Stimulated activated CD4-positive, alpha-beta T cell treated with anti-CD3 and anti-CD28 coated beads, TNF-alpha, amount 100 ng/mL, for 48 hours (primary cell): ENCODE results near the gene MPPE1.
"Not testable (repeated sequence)": the region's sequence is repeated elsewhere in the genome, so short reads cannot be mapped to it uniquely, and the experiment has no call there.

Experiments used
- DNase-seq, 3 donors: peaks; one replicate each; pipeline ENCODE4 v3.0.0-alpha.2; 2020; ENCODE audit warnings: low read depth in 3 of 3

Gene MPPE1

DNA sequence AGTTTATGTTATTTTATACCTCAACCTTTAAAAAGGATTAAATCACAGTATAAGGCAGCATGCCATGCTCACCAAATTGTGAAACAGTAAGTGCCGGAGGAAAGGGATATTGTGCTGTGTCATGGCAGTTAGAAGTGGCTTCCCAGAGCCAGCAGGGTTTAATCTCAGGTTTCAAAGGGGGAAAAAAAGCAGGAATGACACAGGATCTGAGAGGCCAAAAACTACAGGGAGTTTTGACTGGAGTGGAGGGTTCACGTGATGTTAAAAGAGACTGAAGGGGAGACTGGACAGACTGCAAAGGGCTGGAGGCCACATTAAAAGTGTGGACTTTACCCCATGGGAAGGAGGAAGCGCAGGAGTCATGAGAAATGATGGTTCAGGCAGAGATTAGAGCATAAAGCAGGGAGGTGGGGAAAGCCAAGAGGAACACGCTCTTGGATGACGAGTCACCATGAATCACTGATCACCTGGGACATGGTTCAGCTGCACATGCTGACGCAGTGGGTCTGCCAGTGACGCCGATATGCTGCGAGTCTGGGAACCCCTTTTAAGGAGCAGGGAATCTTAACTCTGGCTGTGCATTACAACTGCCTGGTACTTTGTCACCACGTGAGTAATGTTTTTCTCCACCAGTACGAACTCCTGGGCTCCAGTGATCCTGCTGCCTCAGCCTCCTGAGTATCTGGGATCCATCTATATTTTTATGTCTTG lies 50.8 kb downstream of the MPPE1 start:
- no peak for DNase-seq

DNA sequence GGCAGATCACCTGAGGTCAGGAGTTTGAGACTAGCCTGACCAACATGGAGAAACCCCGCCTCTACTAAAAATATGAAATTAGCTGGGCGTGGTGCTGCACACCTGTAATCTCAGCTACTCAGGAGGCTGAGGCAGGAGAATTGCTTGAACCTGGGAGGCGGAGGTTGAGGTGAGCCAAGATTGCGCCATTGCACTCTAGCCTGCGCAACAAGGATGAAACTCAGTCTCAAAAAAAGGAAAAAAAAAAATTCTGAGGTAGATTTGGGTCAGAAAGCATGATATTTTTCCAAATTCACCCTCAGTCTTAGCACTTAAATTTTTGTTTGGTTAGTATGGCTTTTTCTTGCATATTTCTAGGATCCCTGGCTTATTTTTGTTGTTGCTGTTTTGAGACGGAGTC lies 53.6 kb downstream of the MPPE1 start:
- not testable (repeated sequence) for DNase-seq

DNA sequence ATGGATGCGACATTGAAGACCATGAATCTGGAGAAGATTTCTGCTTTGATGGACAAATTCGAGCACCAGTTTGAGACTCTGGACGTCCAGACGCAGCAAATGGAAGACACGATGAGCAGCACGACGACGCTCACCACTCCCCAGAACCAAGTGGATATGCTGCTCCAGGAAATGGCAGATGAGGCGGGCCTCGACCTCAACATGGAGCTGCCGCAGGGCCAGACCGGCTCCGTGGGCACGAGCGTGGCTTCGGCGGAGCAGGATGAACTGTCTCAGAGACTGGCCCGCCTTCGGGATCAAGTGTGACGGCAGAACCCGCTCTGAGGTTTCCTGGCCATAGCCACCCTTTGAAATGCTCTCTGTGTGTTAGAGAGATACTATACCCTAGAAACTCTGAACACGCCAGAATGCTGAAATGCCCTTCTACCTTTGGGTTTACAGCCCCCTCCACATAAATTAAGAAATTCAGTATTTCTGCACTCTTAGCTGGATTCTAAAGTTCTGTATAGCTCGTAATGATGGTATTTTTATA lies 56.2 kb downstream of the MPPE1 start:
- DNase-seq: peak; percentile 6 to 22 (median 15)

DNA sequence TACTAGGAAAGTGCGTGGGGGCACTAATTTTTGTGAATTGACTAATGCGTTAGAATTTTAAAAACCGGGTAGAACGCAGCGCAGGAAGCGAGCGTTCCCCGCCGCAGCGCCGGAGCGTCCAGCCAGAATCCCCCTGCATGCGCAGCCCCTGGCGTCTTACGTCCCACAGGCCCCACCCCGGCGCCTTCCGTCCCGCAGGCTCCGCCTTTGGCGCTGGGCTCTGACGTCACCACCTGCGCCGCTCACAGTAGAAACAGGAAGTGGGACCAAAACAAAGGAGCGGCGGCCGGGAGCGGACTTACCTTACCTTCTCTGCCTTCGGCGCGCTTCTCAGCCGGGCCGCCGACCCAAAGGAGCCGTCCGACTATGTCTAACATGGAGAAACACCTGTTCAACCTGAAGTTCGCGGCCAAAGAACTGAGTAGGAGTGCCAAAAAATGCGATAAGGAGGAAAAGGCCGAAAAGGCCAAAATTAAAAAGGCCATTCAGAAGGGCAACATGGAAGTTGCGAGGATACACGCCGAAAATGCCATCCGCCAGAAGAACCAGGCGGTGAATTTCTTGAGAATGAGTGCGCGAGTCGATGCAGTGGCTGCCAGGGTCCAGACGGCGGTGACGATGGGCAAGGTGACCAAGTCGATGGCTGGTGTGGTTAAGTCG lies 56.8 kb downstream of the MPPE1 start, which contains the start of gene CHMP1B:
Gene CHMP1B (plus strand): TSS at position 268 of the 660 bp plus-strand sequence. CDS start 99 bp downstream, at position 367.
- peak; percentile 95 to 96 (median 95) for DNase-seq

DNA sequence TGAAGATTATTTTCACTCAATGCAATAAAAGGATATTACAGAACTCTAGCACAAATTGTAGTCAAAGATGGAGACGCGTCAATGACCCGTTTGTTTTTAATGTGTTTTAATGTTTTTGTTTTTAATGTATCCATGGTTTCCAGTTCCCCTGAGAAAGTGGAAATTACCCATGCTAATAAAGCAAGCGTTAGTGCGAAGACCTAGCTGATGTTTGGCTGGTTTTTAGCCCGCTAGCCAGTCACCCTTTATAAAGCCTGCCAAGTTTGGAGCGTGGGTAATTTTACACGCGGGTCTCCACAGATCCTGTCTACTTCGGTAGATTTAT lies 57.3 kb downstream of the MPPE1 start:
- no peak for DNase-seq

DNA sequence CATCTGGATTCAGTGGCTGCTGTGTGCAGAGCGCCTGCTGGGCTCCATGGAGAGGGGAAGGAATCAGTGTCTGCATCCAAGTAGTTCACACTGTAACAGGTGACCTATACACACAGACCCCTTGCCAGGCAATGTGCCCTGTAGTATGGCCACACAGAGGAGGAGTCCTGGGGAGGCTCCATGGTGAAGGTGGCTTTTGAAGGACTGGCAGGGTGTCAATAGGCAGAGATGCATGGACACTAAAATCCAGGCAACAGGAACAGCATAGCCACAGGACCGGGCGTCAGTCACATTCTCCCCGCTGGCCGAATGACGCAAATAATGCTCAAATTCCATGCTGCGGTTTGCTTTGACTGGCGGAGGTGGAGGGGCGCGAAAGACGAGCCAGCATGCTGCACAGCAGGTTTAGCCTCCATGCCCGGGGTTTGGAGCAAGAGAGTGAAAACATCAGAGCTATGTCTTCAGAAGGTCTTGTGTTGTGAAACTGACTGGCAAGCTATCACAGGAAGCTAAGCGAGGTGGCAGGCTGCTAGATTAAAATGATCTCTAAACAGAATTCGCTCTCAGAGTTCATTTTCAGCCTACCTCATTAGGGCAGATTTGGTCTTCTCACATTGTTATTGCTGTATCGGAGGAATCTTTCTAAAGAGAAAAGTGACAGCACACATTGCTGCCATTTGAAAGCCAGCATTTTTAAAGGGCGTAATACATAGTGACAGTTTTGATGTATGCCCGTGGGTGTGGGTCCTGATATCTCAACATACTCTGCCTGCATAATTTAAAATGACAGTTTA lies 58.1 kb downstream of the MPPE1 start:
- peak; percentile 27 to 31 (median 29) for DNase-seq

DNA sequence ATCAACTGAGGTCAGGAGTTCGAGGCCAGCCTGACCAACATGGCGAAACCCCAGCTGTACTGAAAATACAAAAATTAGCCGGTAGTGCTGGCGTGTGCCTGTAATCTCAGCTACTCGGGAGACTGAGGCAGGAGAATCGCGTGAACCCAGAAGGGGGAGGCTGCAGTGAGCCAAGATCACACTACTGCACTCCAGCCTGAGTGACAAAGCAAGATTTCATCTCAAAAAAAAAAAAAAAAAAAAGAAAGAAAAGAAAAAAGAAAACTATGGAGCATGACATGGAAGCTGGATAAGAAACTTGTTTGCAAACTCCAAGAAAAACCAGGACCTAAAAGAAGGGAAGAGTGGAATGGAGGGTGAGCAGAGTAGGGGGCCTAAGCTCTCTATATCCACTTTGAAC lies 58.8 kb downstream of the MPPE1 start:
- DNase-seq: no peak

DNA sequence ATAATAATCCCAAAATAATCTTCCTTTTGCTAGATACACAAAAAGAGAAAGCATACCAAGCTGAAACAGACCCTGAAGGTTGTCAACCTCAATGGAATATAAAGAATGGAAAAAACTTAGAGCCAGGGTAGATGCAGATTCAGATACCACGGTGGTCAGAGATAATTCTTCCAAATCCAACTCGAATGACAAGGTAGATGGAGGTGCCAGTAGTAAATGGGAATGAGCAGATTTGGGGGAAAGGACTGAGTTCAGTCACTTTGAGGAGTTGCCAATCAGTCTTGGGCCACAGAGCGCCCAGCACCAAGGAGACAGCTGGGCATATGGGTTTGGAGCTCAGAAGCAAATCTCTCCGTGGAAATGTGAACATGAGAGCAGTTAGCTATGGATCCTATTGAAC lies 60.3 kb downstream of the MPPE1 start:
- no peak for DNase-seq

DNA sequence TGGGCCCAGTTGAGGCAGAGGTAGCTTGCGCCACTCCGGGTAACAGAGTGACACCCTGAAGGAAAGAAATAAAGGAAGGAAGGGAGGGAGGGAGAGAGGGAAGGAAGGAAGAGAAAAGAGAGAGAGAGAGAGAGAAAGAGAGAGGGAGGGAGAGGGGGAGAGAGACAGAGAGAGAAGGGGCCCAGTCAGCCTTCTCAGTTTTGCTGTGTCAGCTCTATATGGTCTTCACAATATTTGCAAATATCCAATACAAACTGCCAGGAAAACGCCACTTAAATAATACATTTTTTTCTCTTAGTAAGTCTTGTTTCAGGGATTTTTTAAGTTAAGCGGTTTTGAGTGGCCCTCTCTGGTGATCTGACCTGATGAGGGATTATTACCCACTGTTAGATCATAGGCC lies 62.5 kb downstream of the MPPE1 start:
- no peak for DNase-seq

DNA sequence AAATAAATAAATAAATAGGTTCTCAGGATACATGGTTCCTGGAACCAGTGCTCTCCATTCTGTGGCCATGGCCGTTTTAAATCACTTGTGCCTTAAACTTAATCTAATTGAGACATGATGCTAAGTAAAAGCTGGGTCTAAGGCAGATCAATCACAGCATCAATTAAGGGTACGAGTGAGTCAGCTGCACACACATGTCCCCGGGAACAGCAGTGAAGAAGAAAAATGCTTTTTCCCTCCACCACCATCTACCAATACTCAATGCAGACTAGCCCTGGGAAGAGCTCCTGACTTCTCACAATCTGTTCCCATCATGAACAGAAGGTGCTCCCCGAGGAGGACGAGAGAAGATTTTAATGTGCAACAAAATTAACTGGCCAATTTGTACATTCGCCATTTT lies 63.7 kb downstream of the MPPE1 start:
- no peak for DNase-seq

DNA sequence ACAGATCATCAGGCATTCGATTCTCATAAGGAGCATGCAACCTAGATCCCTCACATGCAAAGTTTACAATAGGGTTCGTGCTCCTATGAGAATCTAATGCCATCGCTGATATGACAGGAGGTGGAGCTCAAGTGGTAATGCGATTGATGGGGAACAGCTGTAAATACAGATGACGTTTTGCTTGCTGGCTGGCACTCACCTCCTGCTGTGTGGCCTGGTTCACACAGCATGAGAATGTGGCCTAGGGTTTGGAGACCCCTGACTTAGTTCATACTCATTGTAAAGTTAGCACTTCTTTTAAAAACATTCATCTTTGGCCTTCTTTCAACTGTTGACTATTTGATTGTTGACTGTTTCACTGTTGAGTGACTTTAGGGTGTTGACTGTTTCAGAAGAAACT lies 65.6 kb downstream of the MPPE1 start:
- no peak for DNase-seq

DNA sequence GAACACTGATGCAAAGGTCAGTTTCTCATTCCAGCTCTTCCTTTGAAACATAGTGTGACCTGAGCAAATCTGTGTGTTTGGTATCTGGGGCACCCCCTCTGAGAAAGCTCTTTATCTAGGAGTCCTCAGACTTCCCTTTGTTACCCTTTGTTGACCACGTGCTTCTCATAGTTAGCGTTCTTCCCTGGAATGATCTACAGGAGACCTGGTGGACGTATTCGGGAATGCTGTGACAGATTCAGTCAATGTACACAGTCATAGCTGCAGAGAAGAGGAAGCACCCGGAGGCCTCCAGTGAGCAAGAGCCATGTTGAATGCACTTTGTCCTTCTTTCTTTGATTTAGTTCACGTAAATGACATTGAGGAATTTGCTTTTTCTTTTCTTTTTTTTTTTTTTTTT lies 67.6 kb downstream of the MPPE1 start:
- DNase-seq: no peak

DNA sequence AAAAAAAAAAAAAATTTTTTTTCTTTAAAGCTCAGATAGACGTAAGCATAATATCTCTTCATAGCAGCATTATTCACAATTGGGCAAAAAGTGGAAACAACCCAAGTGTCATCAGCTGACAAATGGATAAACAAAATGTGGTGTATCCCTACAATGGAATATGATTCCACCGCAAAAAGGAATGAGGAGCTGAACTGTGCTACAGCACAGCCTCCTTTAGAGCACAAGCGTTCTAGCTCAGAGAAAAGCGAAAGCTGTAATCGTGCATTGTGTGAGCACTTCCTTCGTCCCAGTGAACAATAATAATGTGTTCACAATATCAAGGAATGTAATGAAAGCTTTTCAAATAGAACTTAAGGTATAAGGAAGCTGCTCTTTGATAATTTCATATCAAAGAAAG lies 68.6 kb downstream of the MPPE1 start:
- no peak for DNase-seq

DNA sequence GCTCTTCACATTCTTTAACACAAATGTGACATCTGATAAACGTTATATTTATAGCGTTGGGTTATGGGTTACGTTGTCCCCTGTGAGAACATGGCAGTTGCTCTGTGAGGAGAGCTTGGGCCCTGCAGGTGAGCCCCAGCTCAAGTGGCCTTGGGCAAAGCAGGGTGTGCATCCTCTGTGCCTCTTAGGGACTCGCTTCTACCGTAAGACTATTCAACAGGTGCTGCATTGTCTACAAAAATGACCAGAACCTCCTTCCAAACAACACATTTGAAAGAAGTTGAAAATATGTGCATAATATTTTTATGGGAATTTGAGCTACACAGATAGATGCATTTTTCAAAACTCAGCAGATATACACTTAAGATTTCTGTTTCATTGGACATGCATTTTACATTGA lies 73.3 kb downstream of the MPPE1 start:
- no peak for DNase-seq
